IMR-90 (cell line): ENCODE measurements around the gene PTPRH. TPM values are rescaled to one million over a fixed set of nuclear protein-coding genes. Genes with fewer than 3 reads are reported as not detected.

Experiments
- ATAC-seq: fragments of 200-7000 bp; cut with Tn5 transposase; 2 replicates; pipeline ENCODE4 v1.9.1; 2020; ENCODE audit warnings: low read depth, mild to moderate bottlenecking, moderate library complexity
- BruUV-seq: library from RNA; stranded (reverse); fragments of 400-500 nt; replicated peaks from 2 replicates; lab custom pipeline; 2021; lab: Mats Ljungman, UMichigan
- CTCF ChIA-PET: fragments of 300-600 bp; formaldehyde crosslinking; extraction: SDS; loops from one replicate; lab custom pipeline; 2021; ENCODE audit warnings: antibody characterized with exemption; lab: Yijun Ruan, JAX
- POLR2A ChIA-PET: fragments of 300-600 bp; sonication (Branson Sonifier 250); formaldehyde crosslinking; loops from one replicate; lab custom pipeline; 2022; ENCODE audit warnings: antibody characterized with exemption; ENCODE audit not compliant: unreplicated experiment; lab: Charles Lee
- DNase-seq: peaks from one replicate; pipeline ENCODE4 v3.0.0; 2013
- H2AFZ ChIP-seq: replicated peaks from 2 replicates; pipeline ENCODE3; 2013; ENCODE audit warnings: low read length, mild to moderate bottlenecking; ENCODE audit not compliant: poor library complexity
- H2AK5ac ChIP-seq: 2 replicates; pipeline ENCODE4 v1.6.1; 2013; ENCODE audit warnings: low read depth, low read length, inconsistent platforms
- H2AK9ac ChIP-seq: replicated peaks from 2 replicates; pipeline ENCODE3; 2013; ENCODE audit warnings: mild to moderate bottlenecking, low read depth, low read length, moderate library complexity; ENCODE audit not compliant: poor library complexity
- H2BK120ac ChIP-seq: 2 replicates; pipeline ENCODE4 v1.6.1; 2013; ENCODE audit warnings: low read depth, low read length, inconsistent platforms
- H2BK15ac ChIP-seq: 3 replicates; pipeline ENCODE4 v1.6.1; 2013; ENCODE audit warnings: low read depth, low read length, inconsistent platforms
- H2BK20ac ChIP-seq: 2 replicates; pipeline ENCODE4 v1.6.1; 2013; ENCODE audit warnings: low read depth, mild to moderate bottlenecking, inconsistent platforms, low read length, moderate library complexity
- H2BK5ac ChIP-seq: 2 replicates; pipeline ENCODE4 v1.6.1; 2013; ENCODE audit warnings: mild to moderate bottlenecking, low read depth, low read length, inconsistent platforms; ENCODE audit not compliant: poor library complexity, severe bottlenecking
- H3K14ac ChIP-seq: replicated peaks from 2 replicates; pipeline ENCODE4 v1.6.1; 2013; ENCODE audit warnings: low read depth, low read length, inconsistent platforms
- H3K18ac ChIP-seq: 2 replicates; pipeline ENCODE4 v1.6.1; 2013; ENCODE audit warnings: low read depth, low read length, control low read depth
- H3K23ac ChIP-seq: 2 replicates; pipeline ENCODE4 v1.6.1; 2013; ENCODE audit warnings: low read depth, low read length, inconsistent platforms
- H3K27ac ChIP-seq: 2 replicates; pipeline ENCODE4 v1.5.1; 2013; ENCODE audit warnings: mild to moderate bottlenecking, control low read depth, low read length; ENCODE audit not compliant: insufficient read depth
- H3K27me3 ChIP-seq: 2 replicates; pipeline ENCODE4 v1.6.1; 2013; ENCODE audit warnings: low read length; ENCODE audit not compliant: control insufficient read depth, insufficient read depth
- H3K36me3 ChIP-seq: 2 replicates; pipeline ENCODE4 v1.6.1; 2013; ENCODE audit warnings: low read length, mixed read lengths; ENCODE audit not compliant: control insufficient read depth, insufficient read depth
- H3K4ac ChIP-seq: 2 replicates; pipeline ENCODE4 v1.6.1; 2013; ENCODE audit warnings: low read depth, low read length, inconsistent platforms
- H3K4me1 ChIP-seq: 2 replicates; pipeline ENCODE4 v1.6.1; 2013; ENCODE audit warnings: low read length, mixed read lengths; ENCODE audit not compliant: control insufficient read depth, insufficient read depth
- H3K4me2 ChIP-seq: 2 replicates; pipeline ENCODE4 v1.6.1; 2013; ENCODE audit warnings: low read depth, mild to moderate bottlenecking, control low read depth, low read length, moderate library complexity
- H3K4me3 ChIP-seq: 2 replicates; pipeline ENCODE4 v1.5.1; 2013; ENCODE audit warnings: low read depth, mild to moderate bottlenecking, control low read depth, low read length, moderate library complexity; ENCODE audit not compliant: insufficient read depth
- H3K56ac ChIP-seq: 2 replicates; pipeline ENCODE4 v1.6.1; 2013; ENCODE audit warnings: low read length, inconsistent platforms; ENCODE audit not compliant: insufficient read depth; ENCODE audit errors: extremely low read depth
- H3K79me1 ChIP-seq, 2 experiments: 2 replicates each; pipeline ENCODE4 v1.6.1; 2013; ENCODE audit warnings: low read length in 2 of 2, inconsistent platforms in 1 of 2, low read depth in 1 of 2
- H3K9ac ChIP-seq: 2 replicates; pipeline ENCODE4 v1.6.1; 2013; ENCODE audit warnings: low read depth, low read length, control low read depth
- H3K9me1 ChIP-seq: 2 replicates; pipeline ENCODE4 v1.6.1; 2013; ENCODE audit warnings: low read length, inconsistent platforms; ENCODE audit not compliant: insufficient read depth
- H3K9me3 ChIP-seq: 2 replicates; pipeline ENCODE4 v1.6.1; 2013; ENCODE audit warnings: low read length; ENCODE audit not compliant: control insufficient read depth, insufficient read depth
- H4K20me1 ChIP-seq: 2 replicates; pipeline ENCODE4 v1.6.1; 2013; ENCODE audit warnings: low read length, inconsistent platforms; ENCODE audit not compliant: insufficient read depth
- H4K5ac ChIP-seq: 2 replicates; pipeline ENCODE4 v1.6.1; 2013; ENCODE audit warnings: mild to moderate bottlenecking, low read depth, low read length, control low read depth
- H4K8ac ChIP-seq, 2 experiments: 2 replicates each; pipeline ENCODE4 v1.6.1; 2013; ENCODE audit warnings: low read depth in 2 of 2, low read length in 2 of 2, control low read depth in 1 of 2, inconsistent platforms in 1 of 2
- H4K91ac ChIP-seq: 2 replicates; pipeline ENCODE4 v1.6.1; 2013; ENCODE audit warnings: low read depth, low read length, inconsistent platforms; ENCODE audit not compliant: insufficient read depth
- CEBPB ChIP-seq: IDR thresholded peaks from 2 replicates; pipeline ENCODE4 v1.6.1; 2012; ENCODE audit warnings: low read depth, low read length, improper control_type of control experiment
- RCOR1 ChIP-seq: IDR thresholded peaks from 2 replicates; pipeline ENCODE4 v1.6.1; 2012; ENCODE audit warnings: mild to moderate bottlenecking, low read length, improper control_type of control experiment; ENCODE audit not compliant: insufficient replicate concordance
- RFX5 ChIP-seq: IDR thresholded peaks from 2 replicates; pipeline ENCODE4 v1.8.0; 2012; ENCODE audit warnings: low read depth, mild to moderate bottlenecking, low read length, moderate library complexity
- SMC3 ChIP-seq: fragments of 150-350 bp; IDR thresholded peaks from 2 replicates; pipeline ENCODE4 v1.6.1; 2016; ENCODE audit warnings: low read depth, mild to moderate bottlenecking, antibody characterized with exemption, low read length, moderate library complexity
- WGBS, 2 experiments: methylation state at CpG; one replicate each; pipeline versions ENCODE4 v1.1.5 to v1.1.7; 2013; ENCODE audit warnings: missing lambda C conversion rate in 2 of 2; ENCODE audit not compliant: insufficient read length in 1 of 2; ENCODE audit errors: extremely low coverage in 2 of 2; 5-methylcytosine and 5-hydroxymethylcytosine counted together
- dilution Hi-C: fragments of 300-500 bp; cut with HindIII; formaldehyde crosslinking; loops from one replicate; pipeline ENCODE4 v1.14.3; 2018; ENCODE audit warnings: low sequenced_read_pairs; ENCODE audit not compliant: unreplicated experiment
- in situ Hi-C: fragments of 300-500 bp; cut with MboI; formaldehyde crosslinking; loops from 3 replicates; pipeline ENCODE4 v1.14.3; 2019; ENCODE audit warnings: low sequenced_read_pairs, inconsistent platforms, mixed read lengths
- intact Hi-C: fragments of 100-400 bp; cut with micrococcal nuclease; formaldehyde crosslinking; loops from 2 replicates; pipeline ENCODE4 v1.10.0; 2022
- polyA plus RNA-seq, 3 experiments: library from polyadenylated mRNA; depleted of rRNA; stranded (reverse); fragments of >200 nt; gene quantifications; 2 replicates each; pipeline ENCODE4 v1.2.3, GENCODE V29; 2012; ENCODE audit warnings: low replicate concordance in 1 of 3
- total RNA-seq: library from RNA; depleted of rRNA; stranded (reverse); fragments of >200 nt; gene quantifications from 2 replicates; pipeline ENCODE4 v1.2.3, GENCODE V29; 2012
- TF ChIP-seq, protein P1 (sequence below): conservative IDR thresholded peaks from 2 replicates; pipeline ENCODE4 v1.5.1; 2012; ENCODE audit warnings: mild to moderate bottlenecking, low read depth, low read length, improper control_type of control experiment
- TF ChIP-seq, protein P2 (sequence below): fragments of 150-350 bp; IDR thresholded peaks from 2 replicates; pipeline ENCODE4 v1.6.1; 2016; ENCODE audit warnings: low read depth, mild to moderate bottlenecking, low read length, moderate library complexity, borderline replicate concordance
- TF ChIP-seq, protein P3 (sequence below): fragments of 150-350 bp; IDR thresholded peaks from 2 replicates; pipeline ENCODE4 v1.6.1; 2017; ENCODE audit warnings: mild to moderate bottlenecking, antibody characterized with exemption, low read length, low read depth

The PTPRH gene
- total and polyA plus RNA-seq, 2 of the 4 experiments (the other 2 are of a cell fraction): 1.3 to 3.4 TPM

DNA sequence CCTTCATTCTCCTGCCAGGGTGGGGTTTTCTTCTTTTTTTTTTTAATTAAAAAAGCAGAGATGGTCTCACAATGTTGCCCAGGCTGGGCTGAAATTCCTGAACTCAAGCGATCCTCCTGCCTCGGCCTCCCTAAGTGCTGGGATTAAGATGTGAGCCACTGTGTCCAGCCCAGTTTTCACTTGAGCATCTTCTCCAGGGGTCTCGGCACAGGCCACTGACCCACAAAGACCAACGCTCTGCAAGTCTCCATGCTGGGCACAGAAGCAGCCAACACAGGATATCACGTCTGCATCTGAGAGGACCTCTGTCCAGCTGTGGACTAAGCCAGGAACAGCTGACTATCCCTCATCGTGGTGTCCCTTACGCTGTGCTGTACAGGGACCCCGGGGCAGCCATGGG is 28.7 kb upstream of the PTPRH start:
- no peak overlapping the region for H3K4me3 ChIP-seq
- TF ChIP-seq RFX5: no peak
- TF ChIP-seq SMC3: no peak
- TF ChIP-seq, protein P1, sequence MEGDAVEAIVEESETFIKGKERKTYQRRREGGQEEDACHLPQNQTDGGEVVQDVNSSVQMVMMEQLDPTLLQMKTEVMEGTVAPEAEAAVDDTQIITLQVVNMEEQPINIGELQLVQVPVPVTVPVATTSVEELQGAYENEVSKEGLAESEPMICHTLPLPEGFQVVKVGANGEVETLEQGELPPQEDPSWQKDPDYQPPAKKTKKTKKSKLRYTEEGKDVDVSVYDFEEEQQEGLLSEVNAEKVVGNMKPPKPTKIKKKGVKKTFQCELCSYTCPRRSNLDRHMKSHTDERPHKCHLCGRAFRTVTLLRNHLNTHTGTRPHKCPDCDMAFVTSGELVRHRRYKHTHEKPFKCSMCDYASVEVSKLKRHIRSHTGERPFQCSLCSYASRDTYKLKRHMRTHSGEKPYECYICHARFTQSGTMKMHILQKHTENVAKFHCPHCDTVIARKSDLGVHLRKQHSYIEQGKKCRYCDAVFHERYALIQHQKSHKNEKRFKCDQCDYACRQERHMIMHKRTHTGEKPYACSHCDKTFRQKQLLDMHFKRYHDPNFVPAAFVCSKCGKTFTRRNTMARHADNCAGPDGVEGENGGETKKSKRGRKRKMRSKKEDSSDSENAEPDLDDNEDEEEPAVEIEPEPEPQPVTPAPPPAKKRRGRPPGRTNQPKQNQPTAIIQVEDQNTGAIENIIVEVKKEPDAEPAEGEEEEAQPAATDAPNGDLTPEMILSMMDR: no peak
- no peak for TF ChIP-seq CEBPB
- no peak for TF ChIP-seq RCOR1
- TF ChIP-seq, protein P2, sequence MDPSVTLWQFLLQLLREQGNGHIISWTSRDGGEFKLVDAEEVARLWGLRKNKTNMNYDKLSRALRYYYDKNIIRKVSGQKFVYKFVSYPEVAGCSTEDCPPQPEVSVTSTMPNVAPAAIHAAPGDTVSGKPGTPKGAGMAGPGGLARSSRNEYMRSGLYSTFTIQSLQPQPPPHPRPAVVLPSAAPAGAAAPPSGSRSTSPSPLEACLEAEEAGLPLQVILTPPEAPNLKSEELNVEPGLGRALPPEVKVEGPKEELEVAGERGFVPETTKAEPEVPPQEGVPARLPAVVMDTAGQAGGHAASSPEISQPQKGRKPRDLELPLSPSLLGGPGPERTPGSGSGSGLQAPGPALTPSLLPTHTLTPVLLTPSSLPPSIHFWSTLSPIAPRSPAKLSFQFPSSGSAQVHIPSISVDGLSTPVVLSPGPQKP: no peak
- TF ChIP-seq, protein P3, sequence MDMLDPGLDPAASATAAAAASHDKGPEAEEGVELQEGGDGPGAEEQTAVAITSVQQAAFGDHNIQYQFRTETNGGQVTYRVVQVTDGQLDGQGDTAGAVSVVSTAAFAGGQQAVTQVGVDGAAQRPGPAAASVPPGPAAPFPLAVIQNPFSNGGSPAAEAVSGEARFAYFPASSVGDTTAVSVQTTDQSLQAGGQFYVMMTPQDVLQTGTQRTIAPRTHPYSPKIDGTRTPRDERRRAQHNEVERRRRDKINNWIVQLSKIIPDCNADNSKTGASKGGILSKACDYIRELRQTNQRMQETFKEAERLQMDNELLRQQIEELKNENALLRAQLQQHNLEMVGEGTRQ: no peak
- H3K4me1 ChIP-seq: no peaks in the 10 kb centered on the region
- POLR2A ChIA-PET: no interaction called here
- H3K27me3 ChIP-seq: no peaks in the 10 kb centered on the region
- no peak overlapping the region for H2AK5ac ChIP-seq
- H4K8ac ChIP-seq: no peak overlapping the region
- BruUV-seq: no TSS peak
- no peak overlapping the region for H4K5ac ChIP-seq
- H4K91ac ChIP-seq: no peak overlapping the region
- no peak overlapping the region for H2BK120ac ChIP-seq
- no peak overlapping the region for H3K4ac ChIP-seq
- no peak overlapping the region for H2BK15ac ChIP-seq
- H3K18ac ChIP-seq: no peak overlapping the region
- no peak overlapping the region for H3K9ac ChIP-seq
- H3K23ac ChIP-seq: no peak overlapping the region
- no peak overlapping the region for H3K56ac ChIP-seq
- no peak overlapping the region for H3K14ac ChIP-seq
- peaks cover 5% of the 10 kb centered on the region for H3K9me1 ChIP-seq
- in situ Hi-C loops: no loop called here
- no peak overlapping the region for H2AK9ac ChIP-seq
- intact Hi-C loops: no loop called here
- DNase-seq: no peak
- no peak overlapping the region for H2AFZ ChIP-seq
- no peak overlapping the region for H2BK20ac ChIP-seq
- WGBS, 2 experiments: 97% methylated on average over 4 of the region's 8 CpGs; no CpG with 5 or more reads in 1 of the 2 experiments
- H3K9me3 ChIP-seq: no peaks in the 10 kb centered on the region
- no peak overlapping the region for H2BK5ac ChIP-seq
- ATAC-seq: no peak
- peaks cover 9 to 23% of the 10 kb centered on the region in 2 experiments; a peak in 3 of 4 replicates for H3K79me1 ChIP-seq
- CTCF ChIA-PET: no interaction called here
- no peak overlapping the region for H3K27ac ChIP-seq
- H4K20me1 ChIP-seq: peaks cover 6% of the 10 kb centered on the region; the same call in 1 of the 2 replicates
- H3K4me2 ChIP-seq: no peak overlapping the region
- dilution Hi-C loops: no loop called here
- H3K36me3 ChIP-seq: peaks cover 68% of the 10 kb centered on the region
